Kidney glomerular epithelial cell (primary cell): ENCODE data around the gene ARSB.

Experiments
- DNase-seq: peaks from one replicate; lab custom pipeline; 2025; lab: John Stamatoyannopoulos, UW

ARSB gene

GRCh38 chr5:78837836-78838235 lies 147.3 kb downstream of the ARSB start:
- DNase-seq, result peak; percentile 24

GRCh38 chr5:78835176-78835575 lies 149.9 kb downstream of the ARSB start:
- no peak for DNase-seq

- DNase-seq, result no peak
Measured at GRCh38 chr5:78833284-78833683, 151.8 kb downstream of the ARSB start.

- no peak for DNase-seq
Measured at GRCh38 chr5:78830528-78831046, 154.5 kb downstream of the ARSB start.

- no peak for DNase-seq
Measured at GRCh38 chr5:78829811-78830527, 155.1 kb downstream of the ARSB start.

GRCh38 chr5:78827725-78828124 lies 157.4 kb downstream of the ARSB start:
- DNase-seq, result no peak

- DNase-seq, result no peak
Measured at GRCh38 chr5:78824831-78825281, 160.3 kb downstream of the ARSB start.

- DNase-seq, result no peak
Measured at GRCh38 chr5:78823196-78823595, 161.9 kb downstream of the ARSB start.

GRCh38 chr5:78821536-78822021 lies 163.5 kb downstream of the ARSB start:
- no peak for DNase-seq

GRCh38 chr5:78819707-78820106 lies 165.4 kb downstream of the ARSB start:
- no peak for DNase-seq

- no peak for DNase-seq
Measured at GRCh38 chr5:78819166-78819565, 165.9 kb downstream of the ARSB start.

GRCh38 chr5:78816143-78816765 lies 168.9 kb downstream of the ARSB start:
- DNase-seq, result peak; percentile 15

GRCh38 chr5:78813906-78814530 lies 171.1 kb downstream of the ARSB start:
- no peak for DNase-seq

GRCh38 chr5:78813286-78813685 lies 171.8 kb downstream of the ARSB start:
- DNase-seq, result no peak

- no peak for DNase-seq
Measured at GRCh38 chr5:78811866-78812265, 173.2 kb downstream of the ARSB start.

- DNase-seq, result no peak
Measured at GRCh38 chr5:78811121-78811817, 173.8 kb downstream of the ARSB start.

- no peak for DNase-seq
Measured at GRCh38 chr5:78810098-78810920, 174.8 kb downstream of the ARSB start.

GRCh38 chr5:78809444-78809843 lies 175.7 kb downstream of the ARSB start:
- DNase-seq, result no peak

- no peak for DNase-seq
Measured at GRCh38 chr5:78808818-78809217, 176.3 kb downstream of the ARSB start.

- no peak for DNase-seq
Measured at GRCh38 chr5:78808380-78808779, 176.7 kb downstream of the ARSB start.

- peak; percentile 30 for DNase-seq
Measured at GRCh38 chr5:78806544-78806943, 178.6 kb downstream of the ARSB start.
